Kidney glomerular epithelial cell (primary cell): ENCODE data around the gene MAPK4.
"Not testable (repeated sequence)": the region's sequence is repeated elsewhere in the genome, so short reads cannot be mapped to it uniquely, and the experiment has no call there.

Experiments
- DNase-seq: peaks from one replicate; lab custom pipeline; 2025; lab: John Stamatoyannopoulos, UW

MAPK4 gene

DNA sequence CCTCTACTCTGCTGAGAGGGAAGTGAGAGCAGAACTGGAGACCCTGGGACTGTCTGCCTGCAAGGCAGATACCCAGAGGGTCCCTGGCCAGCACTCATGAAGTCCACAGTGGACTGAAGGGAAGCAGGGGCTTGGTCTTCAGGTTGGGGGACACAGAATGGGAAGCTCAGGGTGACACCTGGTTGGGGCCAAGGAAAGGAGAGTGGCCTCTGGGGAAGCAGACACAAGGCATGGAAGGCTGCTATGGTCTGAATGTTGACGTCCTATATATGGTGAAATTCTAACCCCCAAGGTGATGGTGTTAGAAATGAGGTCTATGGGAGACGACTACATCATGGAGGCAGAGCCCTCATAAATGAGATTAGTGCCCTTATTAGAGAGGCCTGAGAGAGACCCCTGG lies 190.7 kb downstream of the MAPK4 start:
- DNase-seq: no peak

DNA sequence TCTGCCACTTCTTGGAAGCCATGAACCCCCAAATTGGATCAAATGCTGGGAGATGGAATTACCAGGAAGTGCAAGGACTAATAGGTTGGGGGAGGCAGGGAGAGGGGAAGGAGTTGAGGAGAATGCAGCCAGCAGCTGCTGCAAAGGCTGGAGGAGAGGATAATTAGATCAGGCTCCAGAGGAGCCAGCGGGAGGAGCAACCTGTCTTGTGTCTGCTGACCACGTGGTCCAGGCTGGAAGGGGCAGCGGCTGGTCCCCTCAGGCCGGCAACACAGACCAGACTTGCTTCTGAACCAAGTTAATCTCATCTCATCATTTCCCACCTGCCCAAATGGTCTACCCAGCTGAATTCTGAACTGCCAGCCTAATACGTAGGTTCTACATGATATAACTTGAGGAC lies 191.6 kb downstream of the MAPK4 start:
- DNase-seq: no peak

DNA sequence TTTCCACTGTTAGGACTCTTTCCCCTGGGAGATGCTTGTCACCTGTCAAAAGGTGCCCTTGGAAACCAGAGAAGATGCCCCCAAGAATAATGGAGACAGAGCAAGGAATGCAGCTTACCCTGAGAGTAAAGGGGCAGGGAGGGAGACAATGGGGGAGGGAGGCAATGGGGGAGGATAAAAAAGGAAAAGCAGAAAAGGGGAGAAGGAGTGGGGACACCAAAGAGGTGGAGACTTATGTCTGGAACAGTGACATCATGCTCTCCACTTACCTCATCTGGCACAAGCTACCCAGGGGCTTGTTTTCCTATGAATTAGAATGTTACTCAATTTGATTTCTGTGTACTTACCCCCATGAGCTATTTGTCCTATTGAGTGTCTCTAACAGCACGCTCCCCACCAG lies 192.1 kb downstream of the MAPK4 start:
- no peak for DNase-seq

DNA sequence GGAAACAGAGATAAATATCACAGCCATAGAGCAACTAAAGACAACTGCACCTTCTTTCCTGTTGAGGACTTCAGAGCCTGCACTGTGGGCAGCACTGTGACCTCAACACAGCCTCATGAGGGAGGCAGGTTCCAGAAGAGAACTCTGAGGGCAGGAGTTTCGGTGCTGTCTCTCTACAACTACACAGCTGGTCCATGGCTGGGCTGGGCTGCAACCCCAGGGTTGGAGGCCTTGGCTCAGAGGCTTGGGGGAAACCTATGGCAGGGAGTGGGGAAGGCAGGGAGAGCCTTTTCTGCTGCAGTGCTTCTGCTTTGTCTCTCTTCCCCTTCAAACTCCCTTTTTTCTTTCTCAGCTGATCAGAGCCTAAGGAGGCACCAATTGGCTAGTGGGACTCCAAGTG lies 193.4 kb downstream of the MAPK4 start:
- no peak for DNase-seq

DNA sequence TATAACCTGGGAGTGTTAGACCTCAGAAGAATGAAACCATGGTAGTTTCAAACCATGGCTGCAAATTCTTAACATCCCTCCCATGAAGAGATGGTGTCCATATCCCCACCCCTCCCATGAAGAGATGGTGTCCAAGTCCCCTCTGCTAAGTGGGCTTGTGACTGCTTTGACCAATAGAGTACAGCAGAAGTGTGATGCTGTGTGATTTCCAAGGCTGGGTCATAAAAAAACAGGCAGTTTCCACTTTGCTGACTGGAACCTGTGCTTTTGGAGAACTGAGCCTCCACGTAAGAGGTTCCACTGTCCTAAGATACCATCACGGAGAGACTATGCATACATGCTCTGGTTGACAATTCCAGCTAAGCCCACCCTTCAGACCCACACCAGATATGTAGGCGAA lies 194.4 kb downstream of the MAPK4 start:
- DNase-seq: no peak

DNA sequence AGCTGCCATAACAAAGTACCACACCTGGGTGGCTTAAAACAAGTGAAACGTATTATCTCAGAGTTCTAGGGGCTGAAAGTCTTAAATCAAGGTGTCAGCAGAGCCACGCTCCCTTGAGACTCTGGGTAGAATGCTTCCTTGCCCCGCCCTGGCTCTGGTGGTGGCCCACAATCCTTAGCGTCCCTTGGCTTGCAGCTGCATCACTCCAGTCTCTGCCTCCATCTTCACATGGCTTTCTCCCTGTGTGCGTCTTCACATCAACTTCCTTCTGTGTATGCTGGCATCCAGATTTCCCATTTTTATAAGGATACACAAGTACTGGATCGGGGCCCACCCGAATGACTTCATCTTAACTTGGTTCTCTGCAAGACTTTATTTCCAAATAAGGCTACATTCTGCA lies 197.5 kb downstream of the MAPK4 start:
- no peak for DNase-seq

DNA sequence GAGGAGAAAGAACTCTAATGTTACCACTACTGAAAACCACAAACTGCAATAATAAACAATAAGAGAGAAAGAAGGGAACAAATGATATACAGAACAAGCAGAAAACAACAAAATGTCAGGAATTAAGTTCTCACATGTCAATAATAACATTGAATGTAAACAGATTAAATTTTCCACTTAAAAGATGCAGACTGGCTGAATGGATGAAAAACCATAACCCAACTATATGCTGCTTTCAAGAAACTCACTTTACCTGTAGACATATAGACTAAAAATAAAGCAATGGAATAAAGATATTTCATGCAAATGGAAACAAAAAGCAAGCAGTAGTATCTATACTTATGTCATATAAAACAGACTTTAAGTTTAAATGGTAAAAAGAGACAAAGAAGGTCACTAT lies 209.6 kb downstream of the MAPK4 start:
- no peak for DNase-seq

DNA sequence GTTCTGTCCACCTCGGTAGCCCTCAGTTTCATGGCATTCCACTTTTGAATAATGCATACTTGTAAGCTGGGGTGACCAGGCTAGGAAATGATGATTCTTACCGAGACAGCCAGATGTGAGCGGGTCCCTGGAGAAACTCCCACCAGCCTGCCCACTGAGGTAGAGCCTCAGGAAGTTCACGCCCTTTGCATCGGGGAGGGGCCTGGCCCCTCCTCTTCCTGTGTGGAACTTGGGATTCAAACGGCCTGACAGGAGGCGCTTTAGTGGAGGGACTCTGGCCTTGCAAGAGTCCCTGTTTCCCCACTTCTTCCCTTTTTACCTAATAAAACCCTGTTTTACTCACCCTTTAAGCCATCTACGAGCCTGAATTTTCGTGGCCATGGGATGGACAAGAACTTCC lies 215.3 kb downstream of the MAPK4 start:
- no peak for DNase-seq

DNA sequence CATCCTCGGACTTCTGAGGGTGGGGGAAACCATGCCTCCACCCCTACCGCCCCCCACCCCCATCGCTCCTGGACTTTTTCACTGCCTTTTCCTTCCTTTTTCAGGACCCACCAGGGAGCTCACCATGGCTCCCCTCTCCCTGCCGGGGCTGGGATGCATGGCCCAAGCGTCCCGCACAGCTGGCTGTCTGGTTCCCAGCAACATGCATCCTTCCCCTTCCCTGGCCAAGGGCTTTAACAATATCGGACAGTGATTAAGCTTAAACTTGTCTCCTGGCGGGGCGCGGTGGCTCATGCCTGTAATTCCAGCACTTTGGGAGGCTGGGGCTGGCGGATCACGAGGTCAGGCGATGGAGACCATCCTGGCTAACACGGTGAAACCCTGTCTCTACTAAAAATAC lies 215.8 kb downstream of the MAPK4 start:
- DNase-seq: no peak

DNA sequence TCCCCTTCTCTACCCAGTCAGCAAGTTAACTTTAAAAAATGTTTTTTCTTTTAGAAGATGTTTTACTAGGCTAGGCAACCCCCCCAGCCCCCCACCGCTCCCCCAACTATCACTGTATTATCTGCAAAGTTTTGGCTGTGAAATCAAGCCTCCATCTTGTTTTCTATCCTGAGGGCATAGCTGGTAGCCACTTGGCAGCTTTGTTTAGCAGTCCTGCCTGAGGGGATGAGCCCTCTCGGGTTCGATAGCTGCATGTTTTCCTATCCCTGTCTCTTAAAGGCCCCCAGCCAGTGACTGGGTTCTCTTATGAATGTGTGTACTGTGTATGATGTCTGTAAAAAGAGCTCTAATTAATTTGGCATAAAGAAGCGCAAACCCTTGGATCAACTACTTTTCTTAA lies 216.5 kb downstream of the MAPK4 start:
- no peak for DNase-seq

DNA sequence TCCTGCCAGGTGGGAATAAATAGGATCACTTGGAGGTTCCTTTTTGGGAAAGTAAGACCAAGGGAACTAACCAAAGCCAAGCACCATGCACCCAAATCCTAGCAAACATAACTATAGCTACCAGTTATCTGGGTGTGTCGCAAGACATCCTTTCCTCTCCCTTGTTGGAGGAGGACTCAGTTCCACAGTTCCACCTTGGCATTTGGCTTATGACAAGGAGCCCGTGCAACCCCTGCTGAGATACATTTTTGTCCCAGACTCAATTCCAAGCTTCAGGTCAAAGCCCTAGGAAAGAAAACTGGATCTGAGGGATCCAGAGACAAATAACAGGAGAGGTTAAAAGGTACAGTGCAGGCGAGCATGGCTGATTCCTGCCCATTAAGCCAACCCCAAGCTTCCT lies 219.1 kb downstream of the MAPK4 start:
- not testable (repeated sequence) for DNase-seq
